ENCODE data around the gene IGFBP6.

GRCh38 chr12:53049571-53050318 is 47.7 kb upstream of the IGFBP6 start, which contains the start of gene TNS2:
- TF ChIP-seq POLR2A (IDR thresholded peaks at IDR 0.05; ENCODE audit: low read length) (no peak), GATA1 (IDR thresholded peaks at IDR 0.05; ENCODE audit: low read depth, low read length) (no peak)

Data from erythroblast (primary cell).